ENCODE results near the gene MXRA5.
"Not testable (repeated sequence)": the region's sequence is repeated elsewhere in the genome, so short reads cannot be mapped to it uniquely, and the experiment has no call there.

MXRA5 gene, protein sequence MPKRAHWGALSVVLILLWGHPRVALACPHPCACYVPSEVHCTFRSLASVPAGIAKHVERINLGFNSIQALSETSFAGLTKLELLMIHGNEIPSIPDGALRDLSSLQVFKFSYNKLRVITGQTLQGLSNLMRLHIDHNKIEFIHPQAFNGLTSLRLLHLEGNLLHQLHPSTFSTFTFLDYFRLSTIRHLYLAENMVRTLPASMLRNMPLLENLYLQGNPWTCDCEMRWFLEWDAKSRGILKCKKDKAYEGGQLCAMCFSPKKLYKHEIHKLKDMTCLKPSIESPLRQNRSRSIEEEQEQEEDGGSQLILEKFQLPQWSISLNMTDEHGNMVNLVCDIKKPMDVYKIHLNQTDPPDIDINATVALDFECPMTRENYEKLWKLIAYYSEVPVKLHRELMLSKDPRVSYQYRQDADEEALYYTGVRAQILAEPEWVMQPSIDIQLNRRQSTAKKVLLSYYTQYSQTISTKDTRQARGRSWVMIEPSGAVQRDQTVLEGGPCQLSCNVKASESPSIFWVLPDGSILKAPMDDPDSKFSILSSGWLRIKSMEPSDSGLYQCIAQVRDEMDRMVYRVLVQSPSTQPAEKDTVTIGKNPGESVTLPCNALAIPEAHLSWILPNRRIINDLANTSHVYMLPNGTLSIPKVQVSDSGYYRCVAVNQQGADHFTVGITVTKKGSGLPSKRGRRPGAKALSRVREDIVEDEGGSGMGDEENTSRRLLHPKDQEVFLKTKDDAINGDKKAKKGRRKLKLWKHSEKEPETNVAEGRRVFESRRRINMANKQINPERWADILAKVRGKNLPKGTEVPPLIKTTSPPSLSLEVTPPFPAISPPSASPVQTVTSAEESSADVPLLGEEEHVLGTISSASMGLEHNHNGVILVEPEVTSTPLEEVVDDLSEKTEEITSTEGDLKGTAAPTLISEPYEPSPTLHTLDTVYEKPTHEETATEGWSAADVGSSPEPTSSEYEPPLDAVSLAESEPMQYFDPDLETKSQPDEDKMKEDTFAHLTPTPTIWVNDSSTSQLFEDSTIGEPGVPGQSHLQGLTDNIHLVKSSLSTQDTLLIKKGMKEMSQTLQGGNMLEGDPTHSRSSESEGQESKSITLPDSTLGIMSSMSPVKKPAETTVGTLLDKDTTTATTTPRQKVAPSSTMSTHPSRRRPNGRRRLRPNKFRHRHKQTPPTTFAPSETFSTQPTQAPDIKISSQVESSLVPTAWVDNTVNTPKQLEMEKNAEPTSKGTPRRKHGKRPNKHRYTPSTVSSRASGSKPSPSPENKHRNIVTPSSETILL (N-terminal part only)

DNA sequence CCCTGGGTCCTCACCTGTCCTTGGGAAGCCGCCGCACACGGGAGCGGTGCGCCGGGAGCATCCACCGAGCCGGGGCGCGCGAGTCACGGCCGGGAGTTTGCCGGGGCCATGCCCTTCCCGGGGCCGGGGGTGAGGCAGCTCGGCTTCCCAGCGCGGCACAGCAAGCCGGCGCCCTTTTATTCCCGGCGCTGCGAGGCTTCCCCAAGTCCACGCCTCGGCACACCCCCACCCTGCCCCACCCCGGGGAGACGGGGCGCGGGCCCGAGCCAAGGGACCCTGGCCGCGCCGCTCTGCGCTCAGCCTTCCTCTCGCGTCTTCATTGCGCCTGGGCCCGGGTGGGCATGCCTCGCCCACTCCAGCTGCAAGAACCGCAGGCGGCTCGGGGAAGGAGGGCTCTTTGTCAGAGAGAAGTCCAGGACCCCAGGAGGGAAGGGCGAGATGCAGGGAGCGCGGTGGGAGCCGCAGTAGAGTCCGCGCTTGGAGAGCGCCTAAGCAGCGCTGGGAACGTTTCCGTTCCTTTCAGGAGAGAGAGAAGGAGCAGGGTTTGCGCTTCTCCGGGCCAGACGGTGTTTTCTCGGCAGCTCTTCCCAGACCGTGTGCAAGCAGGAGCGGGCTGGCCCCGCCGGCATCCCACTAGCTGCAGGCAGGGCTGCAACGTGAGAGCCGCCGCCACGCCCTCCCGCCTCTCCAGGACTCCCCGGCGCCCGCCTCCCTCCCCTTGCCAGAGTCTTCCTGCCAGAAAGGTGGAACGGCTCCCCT, at the start of gene MXRA5:
MXRA5 (minus strand) TSS at position 152 of the 759 bp plus-strand sequence. CDS start 2,819 bp downstream, outside the sequence.
- no peak for DNase-seq (ENCODE audit: low read depth in 2 of 2)

DNA sequence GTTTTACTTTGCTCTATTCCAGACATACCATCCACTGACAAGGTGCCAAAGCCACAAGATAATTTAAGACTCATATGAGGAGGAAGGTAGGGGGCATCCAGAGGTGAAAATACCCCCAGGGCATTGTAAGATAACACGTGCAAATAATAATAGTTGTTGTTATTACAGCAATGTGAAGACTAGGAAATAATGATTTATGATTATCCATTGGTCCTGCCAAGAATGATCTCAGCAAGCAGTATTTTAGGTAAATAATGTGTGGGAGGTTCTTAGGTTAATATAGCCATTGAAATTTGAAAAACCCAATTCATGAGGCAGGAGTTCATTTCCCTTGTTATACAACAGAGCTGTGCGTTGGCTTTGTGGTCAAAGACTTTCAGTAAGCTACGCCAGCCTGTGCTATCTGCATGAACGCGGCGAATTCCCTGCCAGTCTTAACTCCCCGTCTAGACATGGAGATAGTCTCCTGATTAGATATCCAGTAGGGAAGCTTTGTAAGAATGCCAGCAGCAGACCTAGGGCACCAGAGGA, 47.2 kb upstream of the MXRA5 start:
- DNase-seq (ENCODE audit: low read depth in 2 of 2), result no peak

GRCh38 chrX:3393178-3393577, 46.7 kb upstream of the MXRA5 start:
- DNase-seq (ENCODE audit: low read depth in 2 of 2), result no peak

GRCh38 chrX:3388457-3388856, 42.0 kb upstream of the MXRA5 start:
- no peak for DNase-seq (ENCODE audit: low read depth in 2 of 2)

DNA sequence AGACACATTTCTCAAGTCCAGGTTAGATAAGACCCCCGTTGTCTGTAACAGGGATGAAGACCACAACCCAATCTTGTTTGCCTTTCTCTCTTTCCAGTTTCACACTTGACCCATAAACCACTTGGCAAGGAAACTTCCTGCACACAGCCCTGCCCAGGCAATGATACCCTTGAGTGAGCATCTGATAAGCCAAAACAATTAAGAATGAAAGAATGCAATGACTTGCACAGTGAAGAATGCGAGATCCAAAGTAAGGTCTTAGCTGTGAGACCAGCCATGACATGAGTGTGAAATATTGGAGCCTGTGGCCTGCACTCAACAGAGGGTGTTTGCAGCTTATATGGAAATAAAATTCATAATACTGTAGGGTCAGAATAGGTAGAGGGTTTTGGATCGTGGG, 37.9 kb upstream of the MXRA5 start:
- no peak for DNase-seq (ENCODE audit: low read depth in 2 of 2)

- no peak for DNase-seq (ENCODE audit: low read depth in 2 of 2)
Observed at GRCh38 chrX:3380603-3381002, 34.2 kb upstream of the MXRA5 start.

GRCh38 chrX:3379111-3379510, 32.7 kb upstream of the MXRA5 start:
- no peak for DNase-seq (ENCODE audit: low read depth in 2 of 2)

DNA sequence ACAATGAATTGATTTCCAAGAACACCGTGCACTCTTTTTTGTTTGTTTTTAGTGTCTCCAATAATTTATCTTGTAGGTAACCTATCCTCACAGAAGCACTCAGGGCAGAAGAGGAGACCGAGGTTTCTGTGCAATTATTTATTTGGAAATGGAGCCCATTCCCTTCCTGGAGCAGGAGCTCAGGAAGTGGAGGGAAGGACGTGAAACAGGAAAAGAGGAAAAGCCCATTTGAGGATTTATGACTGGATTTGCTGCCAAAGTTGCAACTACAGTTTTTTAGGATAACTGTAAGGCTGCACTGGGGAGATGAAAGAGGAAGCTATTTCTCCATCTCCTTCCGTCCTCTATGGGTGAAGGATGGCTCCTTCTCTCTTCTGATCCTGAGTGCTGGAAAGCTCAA, 31.7 kb upstream of the MXRA5 start:
- no peak for DNase-seq (ENCODE audit: low read depth in 2 of 2)

- DNase-seq (ENCODE audit: low read depth in 2 of 2), result no peak
Observed at GRCh38 chrX:3377560-3377959, 31.1 kb upstream of the MXRA5 start.

DNA sequence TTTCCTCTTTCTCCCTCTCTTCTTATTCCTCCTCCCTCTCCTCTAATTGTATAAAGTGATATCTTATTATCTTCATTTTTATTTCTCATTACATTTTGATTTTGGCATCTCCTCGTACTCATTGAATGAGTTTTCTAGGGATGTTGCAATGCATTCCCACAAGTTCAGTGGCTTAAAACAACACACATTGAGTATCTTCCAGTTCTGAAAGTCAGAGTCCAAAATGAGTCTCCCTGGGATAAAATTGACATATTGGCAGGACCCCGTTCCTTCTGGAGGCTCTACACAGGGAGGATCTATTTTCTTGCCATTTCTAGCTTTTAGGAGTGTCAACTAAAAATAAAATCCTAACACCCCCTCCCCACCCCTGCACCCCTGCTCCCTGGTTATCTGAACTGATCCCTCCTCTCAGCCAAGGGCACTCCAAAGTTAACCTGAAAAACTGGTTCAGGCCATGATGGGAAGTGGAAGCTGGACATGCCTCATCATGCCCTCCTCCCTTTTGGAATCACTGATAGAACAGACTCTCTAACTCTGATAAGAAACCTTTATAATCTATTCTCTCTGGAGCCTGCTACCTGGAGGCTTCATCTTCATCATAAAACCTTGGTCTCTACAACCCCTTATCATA, 29.5 kb upstream of the MXRA5 start:
- not testable (repeated sequence) for DNase-seq (ENCODE audit: low read depth in 2 of 2)

- DNase-seq (ENCODE audit: low read depth in 2 of 2), result no peak
Observed at GRCh38 chrX:3374108-3374800, 27.8 kb upstream of the MXRA5 start.

DNA sequence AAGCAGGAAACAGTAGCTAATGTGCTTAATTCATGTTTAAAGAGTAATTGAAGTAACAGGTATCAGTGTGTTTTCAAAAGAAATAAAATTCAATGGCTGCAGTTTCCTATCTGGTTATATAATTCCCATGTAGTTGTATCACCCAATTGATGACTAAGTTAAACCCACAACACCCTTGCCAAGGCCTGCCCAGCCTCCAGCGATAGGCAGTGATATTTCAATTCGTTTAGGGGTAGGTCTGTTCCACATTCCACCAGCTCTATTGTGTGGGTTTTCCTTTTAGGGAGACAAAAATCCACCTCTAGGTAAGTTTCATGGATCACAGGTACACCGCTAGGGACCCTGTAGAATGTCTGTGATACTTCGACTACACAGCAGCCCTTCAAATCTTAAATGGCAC, 24.7 kb upstream of the MXRA5 start:
- no peak for DNase-seq (ENCODE audit: low read depth in 2 of 2)

DNA sequence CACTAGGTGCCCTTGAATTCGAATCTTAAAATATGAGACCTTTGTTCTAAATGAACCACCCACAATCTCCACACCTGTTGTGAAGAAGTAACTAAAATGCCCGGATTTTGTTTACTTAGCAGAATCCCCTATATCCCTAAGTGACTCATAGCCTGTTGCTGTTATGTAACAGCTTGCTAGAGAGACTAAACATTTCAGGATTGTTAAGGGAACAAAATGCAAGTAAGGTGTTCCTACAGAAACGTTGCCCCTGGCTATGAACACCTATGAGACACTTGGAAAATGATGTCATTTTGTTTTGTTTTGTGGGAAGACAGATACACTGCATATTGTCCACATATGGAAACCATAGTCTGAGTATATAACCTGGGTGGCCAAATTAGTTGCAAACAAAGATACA, 24.2 kb upstream of the MXRA5 start:
- DNase-seq (ENCODE audit: low read depth in 2 of 2), result no peak

- no peak for DNase-seq (ENCODE audit: low read depth in 2 of 2)
Observed at GRCh38 chrX:3362956-3363355, 16.5 kb upstream of the MXRA5 start.

DNA sequence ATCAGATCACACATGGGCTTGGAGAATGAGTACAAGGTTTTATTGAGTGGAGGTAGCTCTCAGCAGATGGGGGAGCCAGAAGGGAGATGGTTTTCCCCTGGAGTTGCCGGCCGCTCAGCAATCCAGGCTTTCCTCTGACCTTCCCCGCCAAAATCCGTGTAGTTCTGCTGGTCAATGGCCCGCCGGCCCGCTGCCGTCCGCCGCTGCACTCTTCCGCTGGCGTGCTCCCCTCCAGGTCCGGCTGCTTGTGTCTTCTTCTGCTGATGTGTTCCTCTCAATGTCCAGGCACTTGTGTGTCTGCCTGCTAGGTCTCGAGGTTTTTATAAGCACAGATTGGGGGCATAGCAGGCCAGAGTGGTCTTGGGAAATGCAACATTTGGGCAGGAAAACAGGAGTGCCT, 14.4 kb upstream of the MXRA5 start:
- no peak for DNase-seq (ENCODE audit: low read depth in 2 of 2)

GRCh38 chrX:3352741-3353140, 6.3 kb upstream of the MXRA5 start:
- not testable (repeated sequence) for DNase-seq (ENCODE audit: low read depth in 2 of 2)

GRCh38 chrX:3351276-3351675, 4.8 kb upstream of the MXRA5 start:
- no peak for DNase-seq (ENCODE audit: low read depth in 2 of 2)

- no peak for DNase-seq (ENCODE audit: low read depth in 2 of 2)
Observed at GRCh38 chrX:3348191-3348590, 1.7 kb upstream of the MXRA5 start.

GRCh38 chrX:3345281-3346191, 916 bp downstream of the MXRA5 start:
- no peak for DNase-seq (ENCODE audit: low read depth in 2 of 2)

All from activated CD4-positive, alpha-beta T cell treated with anti-CD3 and anti-CD28 coated beads for 24 hours (primary cell).